Heart right ventricle (tissue), 16 donors: ENCODE measurements around the gene DAGLB. TPM values are rescaled to one million over a fixed set of nuclear protein-coding genes. Genes with fewer than 3 reads are reported as not detected.

Experiments
- ATAC-seq, 8 donors: fragments of 200-7000 bp; cut with Tn5 transposase; one replicate each; pipeline ENCODE4 v1.9.1; 2020; ENCODE audit warnings: mild to moderate bottlenecking in 8 of 8, moderate library complexity in 8 of 8, moderate number of reproducible peaks in 1 of 8
- DNase-seq, 2 donors: peaks; one replicate each; pipeline ENCODE4 v3.0.0-alpha.2; 2020
- H3K27ac ChIP-seq, 10 donors: fragments of 200-600 bp; sonication (generic) in 2 of 10; one replicate each; pipeline versions ENCODE4 v1.5.0 to v1.8.0; 2020 to 2022; ENCODE audit warnings: mild to moderate bottlenecking in 3 of 10
- H3K27me3 ChIP-seq, 7 donors: fragments of 200-600 bp; one replicate each; pipeline ENCODE4 v1.8.0; 2021 to 2022; ENCODE audit warnings: mild to moderate bottlenecking in 2 of 7
- H3K36me3 ChIP-seq, 9 donors: fragments of 200-600 bp; sonication (generic) in 1 of 9; one replicate each; pipeline versions ENCODE4 v1.5.0 to v1.8.0; 2020 to 2022; ENCODE audit warnings: mild to moderate bottlenecking in 2 of 9
- H3K4me1 ChIP-seq, 9 donors: fragments of 200-600 bp; sonication (generic) in 1 of 9; one replicate each; pipeline versions ENCODE4 v1.5.0 to v1.8.0; 2020 to 2022; ENCODE audit warnings: mild to moderate bottlenecking in 4 of 9
- H3K4me3 ChIP-seq, 10 donors: fragments of 200-600 bp; sonication (generic) in 2 of 10; one replicate each; pipeline versions ENCODE4 v1.5.0 to v1.8.0; 2020 to 2022; ENCODE audit warnings: mild to moderate bottlenecking in 7 of 10, moderate library complexity in 2 of 10
- H3K9me3 ChIP-seq, 11 donors: fragments of 200-600 bp in 10 of 11; sonication (generic) in 2 of 11; one replicate each; pipeline versions ENCODE4 v1.5.0 to v1.8.0; 2013 to 2022; ENCODE audit warnings: mild to moderate bottlenecking in 2 of 11, control low read depth in 1 of 11, moderate library complexity in 1 of 11
- WGBS, 2 donors: extraction: QIAGEN DNeasy Blood & Tissue Kit; methylation state at CpG; one replicate each; pipeline ENCODE4 v1.1.7; 2013; ENCODE audit warnings: inconsistent platforms in 1 of 2; 5-methylcytosine and 5-hydroxymethylcytosine counted together
- intact Hi-C, 10 donors: fragments of 100-400 bp; cut with DNase I; formaldehyde crosslinking; loops; one replicate each; pipeline versions ENCODE4 v1.11.1 to v1.14.2; 2022
- polyA plus RNA-seq, 2 donors: library from polyadenylated mRNA; stranded (reverse); fragments of 200-250 nt; gene quantifications; one replicate each; pipeline ENCODE4 v1.2.3, GENCODE V29; 2013
- total RNA-seq, 10 donors: library from RNA; stranded (reverse); fragmentation: NEBNext Ultra II Directional in 3 of 10; extraction: Animal tissue kit (Norgen Biotek cat#: 25700) in 3 of 10; gene quantifications; one replicate each; pipeline versions ENCODE4 v1.2.1 to v1.2.4, GENCODE V29; 2021 to 2023
- TF ChIP-seq, protein P1 (sequence below), 9 donors: fragments of 200-600 bp; sonication (generic) in 2 of 9; IDR thresholded peaks; one replicate each; pipeline versions ENCODE4 v1.5.0 to v1.8.0; 2021 to 2022; ENCODE audit warnings: antibody characterized with exemption in 9 of 9, mild to moderate bottlenecking in 5 of 9, moderate library complexity in 1 of 9
- donor health status: Arrhythmogenic right ventricular cardiomyopathy.
- donor health status: ischemic (EF 13 %, LVEDD 7.1; RV severe dilation, severe dysfunction).
- donor health status: healthy with polysubstance abuse.
- donor health status: DM: no; HTN: yes; CAD: no.
- donor health status: DM: no; HTN: no; CAD: no.
- donor health status: ischemic (EF 25% LVEDD 6.9; RV normal size, moderate dysfunction).
- donor health status: ischemic (EF 25% LVEDD 5.7; RV mildly dilated, moderate dysfunction).
- donor health status: healthy.
- donor health status: DM: yes; HTN: yes; CAD: no.
- donor health status: Ischemic cardiomyopathy.
- donor health status: ischemic (EF 35%, LVEDD 5.7; RV mildly dilated, moderate dysfunction).
- donor health status: nonischemic (EF 11% LVEDD 7.7; RV severe dilation, severe dysfunction).
- donor health status: DM: yes; HTN: yes; CAD: no.
- donor health status: PGD.
- donor health status: ischemic (EF 29% LVEDD 5.4; RV normal size, mild dysfunction).
- donor health status: nonischemic (EF 23%, LVEDD 6.1; RV moderate dilation, normal function).

The DAGLB gene
- total and polyA plus RNA-seq, 12 donors = 4.8 to 12.9 (median 6.3) TPM

DNA sequence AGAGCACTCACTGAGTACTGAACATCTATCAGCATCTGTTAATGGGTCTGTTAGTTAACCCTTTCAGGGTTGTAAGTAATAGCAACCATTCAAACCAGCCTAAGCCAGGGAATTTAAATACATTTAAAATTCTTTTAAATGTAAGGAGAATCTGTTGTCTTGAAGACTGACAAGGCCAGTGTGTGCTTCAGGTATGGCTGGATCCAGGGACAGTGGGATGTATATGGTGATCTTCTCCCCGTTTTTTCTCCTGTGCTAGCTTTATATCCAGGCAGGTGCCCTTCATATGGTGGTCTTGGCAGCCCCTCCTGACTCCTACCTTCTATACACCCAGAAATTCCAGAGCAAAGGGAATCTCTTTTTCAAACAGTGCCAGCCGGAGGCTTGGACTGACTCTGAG lies 46.6 kb upstream of the DAGLB start:
- no peaks in the 10 kb centered on the region for H3K27me3 ChIP-seq
- 88 to 94% methylated on average over 2 of the region's 2 CpGs for WGBS, 2 donors
- DNase-seq (no peak), ATAC-seq (no peak)
- no peaks in the 10 kb centered on the region for H3K4me1 ChIP-seq
- TF ChIP-seq, protein P1, sequence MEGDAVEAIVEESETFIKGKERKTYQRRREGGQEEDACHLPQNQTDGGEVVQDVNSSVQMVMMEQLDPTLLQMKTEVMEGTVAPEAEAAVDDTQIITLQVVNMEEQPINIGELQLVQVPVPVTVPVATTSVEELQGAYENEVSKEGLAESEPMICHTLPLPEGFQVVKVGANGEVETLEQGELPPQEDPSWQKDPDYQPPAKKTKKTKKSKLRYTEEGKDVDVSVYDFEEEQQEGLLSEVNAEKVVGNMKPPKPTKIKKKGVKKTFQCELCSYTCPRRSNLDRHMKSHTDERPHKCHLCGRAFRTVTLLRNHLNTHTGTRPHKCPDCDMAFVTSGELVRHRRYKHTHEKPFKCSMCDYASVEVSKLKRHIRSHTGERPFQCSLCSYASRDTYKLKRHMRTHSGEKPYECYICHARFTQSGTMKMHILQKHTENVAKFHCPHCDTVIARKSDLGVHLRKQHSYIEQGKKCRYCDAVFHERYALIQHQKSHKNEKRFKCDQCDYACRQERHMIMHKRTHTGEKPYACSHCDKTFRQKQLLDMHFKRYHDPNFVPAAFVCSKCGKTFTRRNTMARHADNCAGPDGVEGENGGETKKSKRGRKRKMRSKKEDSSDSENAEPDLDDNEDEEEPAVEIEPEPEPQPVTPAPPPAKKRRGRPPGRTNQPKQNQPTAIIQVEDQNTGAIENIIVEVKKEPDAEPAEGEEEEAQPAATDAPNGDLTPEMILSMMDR (IDR thresholded peaks at IDR 0.05) = no peak
- intact Hi-C loops = no loop called here
- no peaks in the 10 kb centered on the region for H3K36me3 ChIP-seq
- no peak overlapping the region for H3K4me3 ChIP-seq
- peaks cover 0 to 9% (median 0%) of the 10 kb centered on the region in 11 donors for H3K9me3 ChIP-seq
- no peak overlapping the region for H3K27ac ChIP-seq

DNA sequence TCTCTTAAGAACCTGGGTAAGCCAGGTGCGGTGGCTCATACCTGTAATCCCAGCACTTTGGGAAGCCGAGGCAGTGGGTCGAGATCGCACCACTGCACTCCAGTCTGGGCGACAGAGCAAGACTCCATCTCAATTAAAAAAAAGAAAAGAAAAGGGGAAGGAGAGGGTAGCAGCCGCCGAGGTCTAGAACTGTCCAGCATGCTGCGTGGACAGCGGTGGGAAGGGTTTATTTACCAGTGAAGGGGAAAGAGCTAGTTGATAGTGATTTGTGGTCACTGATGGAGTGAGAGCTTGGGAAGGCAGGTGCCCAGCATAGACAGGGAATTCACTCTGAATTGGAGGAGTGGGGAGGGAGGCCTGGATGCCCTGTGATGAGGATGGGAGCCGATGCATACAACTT lies 43.4 kb upstream of the DAGLB start:
- DNase-seq (no peak), ATAC-seq (no peak)
- Histone ChIP-seq H3K9me3 (peaks cover 0 to 12% (median 0%) of the 10 kb centered on the region in 11 donors), H3K27me3 (no peaks in the 10 kb centered on the region), H3K4me3 (no peak overlapping the region), H3K27ac (no peak overlapping the region), H3K36me3 (no peaks in the 10 kb centered on the region), H3K4me1 (no peaks in the 10 kb centered on the region)
- intact Hi-C loops = no loop called here
- WGBS, 2 donors = 86 to 91% methylated on average over 10 of the region's 10 CpGs
- TF ChIP-seq, protein P1 (IDR thresholded peaks at IDR 0.05) = no peak

DNA sequence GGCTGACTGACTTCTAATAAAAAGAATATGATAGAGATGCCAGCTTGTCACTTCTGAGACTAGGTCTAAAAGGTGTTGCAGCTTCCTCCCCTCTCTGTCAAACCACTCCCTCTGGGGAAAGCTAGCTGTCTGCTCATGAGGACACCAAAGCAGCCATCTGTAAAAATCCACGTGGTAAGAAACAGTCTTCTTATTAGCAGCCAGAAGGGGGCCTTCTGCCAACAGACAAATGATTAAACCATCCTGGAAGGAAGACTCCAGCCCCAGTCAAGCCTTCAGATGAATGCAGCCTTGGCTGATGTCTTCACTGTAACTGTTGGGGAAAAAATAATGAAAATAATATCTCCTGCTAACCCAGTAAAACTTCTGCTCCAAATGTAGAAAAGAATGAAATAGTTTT lies 41.9 kb upstream of the DAGLB start:
- 15 to 24% methylated on average over 1 of the region's 1 CpG for WGBS, 2 donors
- Histone ChIP-seq H3K36me3 (no peaks in the 10 kb centered on the region), H3K4me3 (no peak overlapping the region), H3K27me3 (no peaks in the 10 kb centered on the region), H3K4me1 (peaks cover 0 to 3% (median 2%) of the 10 kb centered on the region in 9 donors), H3K9me3 (peaks cover 0 to 17% (median 0%) of the 10 kb centered on the region in 11 donors), H3K27ac (no peak overlapping the region)
- ATAC-seq (no peak), DNase-seq (no peak)
- TF ChIP-seq, protein P1 (IDR thresholded peaks at IDR 0.05) = no peak
- intact Hi-C loops = no loop called here

DNA sequence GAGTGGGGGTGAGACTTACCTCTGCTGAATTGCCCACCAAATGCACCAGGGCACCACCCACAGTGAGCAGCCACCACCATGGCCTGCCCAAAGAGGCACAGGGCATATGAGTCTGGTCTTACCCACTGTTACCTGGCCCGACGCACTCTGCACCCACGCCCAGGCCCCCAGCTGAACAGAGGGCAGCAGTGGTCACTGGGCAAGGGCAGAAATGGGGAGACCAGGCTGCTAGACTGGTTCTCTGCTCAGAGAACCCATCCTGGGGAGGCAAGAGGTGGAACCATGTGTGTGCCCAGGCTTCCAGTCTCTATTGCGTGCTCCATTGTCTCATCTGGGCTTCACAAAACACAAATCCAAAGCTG lies 39.4 kb upstream of the DAGLB start:
- DNase-seq (no peak), ATAC-seq (no peak)
- Histone ChIP-seq H3K4me1 (peaks cover 3 to 18% (median 15%) of the 10 kb centered on the region in 9 donors), H3K36me3 (peaks cover 0 to 3% (median 0%) of the 10 kb centered on the region in 9 donors), H3K27me3 (no peaks in the 10 kb centered on the region), H3K9me3 (peaks cover 0 to 17% (median 0%) of the 10 kb centered on the region in 11 donors), H3K27ac (no peak overlapping the region), H3K4me3 (no peak overlapping the region)
- TF ChIP-seq, protein P1 (IDR thresholded peaks at IDR 0.05) = no peak
- intact Hi-C loops = no loop called here
- WGBS, 2 donors = 91 to 96% methylated on average over 4 of the region's 4 CpGs
